Measurements from ENCODE around the gene FOXN1.

DNA sequence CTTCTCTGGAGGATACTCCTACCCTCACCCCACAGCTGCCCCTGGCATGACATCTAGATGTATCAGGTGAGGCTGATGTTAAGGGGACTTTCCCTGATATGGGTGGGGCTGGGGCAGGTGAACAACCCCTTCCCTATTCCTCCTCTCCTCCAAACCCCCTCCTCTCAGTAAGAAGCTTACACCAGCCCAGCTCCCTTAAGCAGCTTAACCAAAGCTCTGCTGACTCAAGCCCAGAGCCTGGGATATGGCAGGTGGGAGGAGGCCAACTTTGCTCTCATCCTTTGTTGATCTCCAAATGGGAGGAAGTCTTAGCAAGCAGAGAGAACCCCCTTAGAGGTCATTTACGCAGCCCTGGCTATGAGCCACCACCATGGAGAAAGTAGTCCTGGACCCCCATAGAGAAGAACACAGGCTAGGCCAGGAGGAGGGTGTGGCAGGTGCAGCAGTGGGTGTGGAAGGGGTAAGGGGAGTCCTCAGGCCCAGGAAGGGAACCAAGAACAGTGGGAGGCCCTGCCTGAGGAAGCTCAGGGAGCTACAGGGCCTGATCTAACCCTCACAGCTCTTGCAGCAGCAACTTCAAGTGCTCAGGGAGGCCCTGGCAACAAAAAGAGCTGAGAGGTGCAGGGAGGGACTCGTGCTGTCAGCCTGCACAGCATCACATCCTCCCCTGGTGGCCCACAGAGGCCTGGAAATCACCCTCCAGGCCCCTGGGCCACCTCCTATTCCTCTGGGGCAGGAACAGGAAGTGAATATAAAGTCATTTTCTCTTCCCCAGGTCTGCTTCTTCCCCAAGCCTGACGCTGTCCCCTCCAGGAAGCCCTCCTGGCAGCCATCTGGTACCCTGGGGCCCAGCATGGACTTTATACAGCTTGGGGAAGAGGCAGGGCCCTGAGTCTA lies 43.3 kb downstream of the FOXN1 start:
- no peak for TF ChIP-seq POLR2AphosphoS5 (IDR thresholded peaks at IDR 0.05; ENCODE audit: low read depth, low read length)
- TF ChIP-seq TAF1 (IDR thresholded peaks at IDR 0.05; ENCODE audit: low read depth, low read length), result no peak
- TF ChIP-seq POLR2A (IDR thresholded peaks at IDR 0.05; ENCODE audit: low read depth, low read length), result no peak
- no peak for TF ChIP-seq PAX5 (IDR thresholded peaks at IDR 0.05; ENCODE audit: insufficient read depth, low read length, severe bottlenecking)
- TF ChIP-seq POU2F2 (IDR thresholded peaks at IDR 0.05; ENCODE audit: low read depth, low read length), result no peak
- peak; percentile 80 for TF ChIP-seq SPI1 (IDR thresholded peaks at IDR 0.05; ENCODE audit: low read depth, low read length)

Data from GM12891 (cell line).